Endothelial cell of umbilical vein (primary cell): ENCODE data around the gene PRL.

Experiments used
- EZH2 ChIP-seq: IDR thresholded peaks from 2 replicates; pipeline ENCODE4 v1.6.1; 2012; ENCODE audit warnings: borderline replicate concordance, low read depth, mild to moderate bottlenecking, moderate library complexity, low read length, inconsistent platforms; ENCODE audit not compliant: severe bottlenecking
- JUN ChIP-seq: IDR thresholded peaks from 2 replicates; pipeline ENCODE4 v1.6.1; 2011; ENCODE audit warnings: borderline replicate concordance, low read depth; ENCODE audit not compliant: insufficient read length, insufficient read depth
- MYC ChIP-seq: IDR thresholded peaks from one replicate; pipeline ENCODE4 v1.6.1; 2011; ENCODE audit warnings: mild to moderate bottlenecking, low read depth, low read length
- POLR2A ChIP-seq: IDR thresholded peaks from 2 replicates; pipeline ENCODE4 v1.6.1; 2012; ENCODE audit warnings: low read depth, mild to moderate bottlenecking, control low read depth, low read length
- TF ChIP-seq, protein P1 (sequence below), 2 donors: IDR thresholded peaks; 1 replicate in 1 of 2; 2 replicates in 1 of 2; pipeline ENCODE4 v1.5.1; 2011; ENCODE audit warnings: low read length in 2 of 2, mild to moderate bottlenecking in 2 of 2, moderate library complexity in 2 of 2, control low read depth in 1 of 2, inconsistent platforms in 1 of 2, low read depth in 1 of 2; ENCODE audit not compliant: insufficient read depth in 1 of 2; ENCODE audit errors: extremely low read depth in 1 of 2
- TF ChIP-seq, protein P2 (sequence below): IDR thresholded peaks from 2 replicates; pipeline ENCODE4 v1.6.1; 2011; ENCODE audit not compliant: insufficient read depth, insufficient read length

DNA sequence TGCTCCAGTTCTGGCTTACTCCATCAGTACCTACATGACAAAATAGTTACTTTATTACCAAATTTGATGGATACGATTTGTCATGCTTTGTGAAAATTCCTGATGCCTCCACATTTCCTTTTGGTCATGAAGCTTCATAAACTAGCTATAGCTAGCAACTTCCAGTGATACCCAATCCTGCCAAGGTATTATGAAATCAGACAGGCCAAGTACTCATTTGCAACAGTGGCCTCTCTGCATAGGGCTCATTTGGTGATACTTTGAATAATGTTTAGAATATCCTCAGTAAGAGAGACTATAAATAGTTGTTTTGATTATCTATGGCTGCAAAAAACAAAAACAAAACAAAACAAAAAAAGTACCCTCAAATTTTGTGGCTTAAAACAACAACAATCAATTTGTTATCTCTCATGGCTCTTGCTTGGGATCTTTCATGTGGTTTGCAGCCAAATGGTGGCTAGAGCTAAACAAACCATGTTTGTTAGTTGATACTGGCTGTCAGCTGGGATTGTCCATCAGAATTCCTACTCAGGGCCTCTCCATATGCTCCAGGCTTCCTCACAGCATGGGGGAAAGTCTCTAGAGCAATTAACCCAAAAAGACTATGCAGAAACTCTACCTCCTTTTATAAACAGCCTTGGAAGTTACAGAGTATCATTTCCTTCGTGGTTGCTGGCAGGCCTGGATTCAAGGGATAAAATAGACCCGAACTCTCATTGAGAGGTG is 10.1 kb upstream of the PRL start:
- TF ChIP-seq, protein P1, sequence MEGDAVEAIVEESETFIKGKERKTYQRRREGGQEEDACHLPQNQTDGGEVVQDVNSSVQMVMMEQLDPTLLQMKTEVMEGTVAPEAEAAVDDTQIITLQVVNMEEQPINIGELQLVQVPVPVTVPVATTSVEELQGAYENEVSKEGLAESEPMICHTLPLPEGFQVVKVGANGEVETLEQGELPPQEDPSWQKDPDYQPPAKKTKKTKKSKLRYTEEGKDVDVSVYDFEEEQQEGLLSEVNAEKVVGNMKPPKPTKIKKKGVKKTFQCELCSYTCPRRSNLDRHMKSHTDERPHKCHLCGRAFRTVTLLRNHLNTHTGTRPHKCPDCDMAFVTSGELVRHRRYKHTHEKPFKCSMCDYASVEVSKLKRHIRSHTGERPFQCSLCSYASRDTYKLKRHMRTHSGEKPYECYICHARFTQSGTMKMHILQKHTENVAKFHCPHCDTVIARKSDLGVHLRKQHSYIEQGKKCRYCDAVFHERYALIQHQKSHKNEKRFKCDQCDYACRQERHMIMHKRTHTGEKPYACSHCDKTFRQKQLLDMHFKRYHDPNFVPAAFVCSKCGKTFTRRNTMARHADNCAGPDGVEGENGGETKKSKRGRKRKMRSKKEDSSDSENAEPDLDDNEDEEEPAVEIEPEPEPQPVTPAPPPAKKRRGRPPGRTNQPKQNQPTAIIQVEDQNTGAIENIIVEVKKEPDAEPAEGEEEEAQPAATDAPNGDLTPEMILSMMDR (IDR thresholded peaks at IDR 0.05; ENCODE audit: extremely low read depth in 1 of 2, insufficient read depth in 1 of 2, low read depth in 1 of 2, low read length in 2 of 2) = no peak
- TF ChIP-seq, protein P2, sequence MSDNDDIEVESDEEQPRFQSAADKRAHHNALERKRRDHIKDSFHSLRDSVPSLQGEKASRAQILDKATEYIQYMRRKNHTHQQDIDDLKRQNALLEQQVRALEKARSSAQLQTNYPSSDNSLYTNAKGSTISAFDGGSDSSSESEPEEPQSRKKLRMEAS = no peak
- no peak for TF ChIP-seq JUN
- TF ChIP-seq EZH2 = no peak
- TF ChIP-seq POLR2A = no peak
- no peak for TF ChIP-seq MYC
